Smooth muscle cell (in vitro differentiated cells): ENCODE results near the gene BOLA3. TPM values are rescaled to one million over a fixed set of nuclear protein-coding genes. Genes with fewer than 3 reads are reported as not detected.

Experiments used
- DNase-seq: peaks from one replicate; lab custom pipeline; 2025; ENCODE audit not compliant: unreplicated experiment; lab: John Stamatoyannopoulos, UW
- H2AFZ ChIP-seq: fragments of 200-600 bp; sonication (generic); 2 replicates; pipeline ENCODE4 v1.6.0; 2016; ENCODE audit warnings: antibody characterized with exemption, low read depth, mild to moderate bottlenecking
- H3F3A ChIP-seq: fragments of 200-600 bp; sonication (generic); 2 replicates; pipeline ENCODE4 v1.6.0; 2017; ENCODE audit warnings: antibody characterized with exemption, low read depth
- H3K27ac ChIP-seq: fragments of 200-600 bp; sonication (generic); 2 replicates; pipeline ENCODE4 v1.5.1; 2016; ENCODE audit warnings: low read depth, mild to moderate bottlenecking
- H3K27me3 ChIP-seq: fragments of 200-600 bp; sonication (generic); 2 replicates; pipeline ENCODE4 v1.6.1; 2016; ENCODE audit warnings: low read depth, mild to moderate bottlenecking
- H3K36me3 ChIP-seq: fragments of 200-600 bp; sonication (generic); 2 replicates; pipeline ENCODE4 v1.5.1; 2016; ENCODE audit warnings: low read depth
- H3K4me1 ChIP-seq: fragments of 200-600 bp; sonication (generic); 2 replicates; pipeline ENCODE4 v1.5.1; 2016; ENCODE audit warnings: low read depth
- H3K4me2 ChIP-seq: fragments of 200-600 bp; sonication (generic); 2 replicates; pipeline ENCODE4 v1.6.0; 2016; ENCODE audit warnings: mild to moderate bottlenecking
- H3K4me3 ChIP-seq: fragments of 200-600 bp; sonication (generic); 2 replicates; pipeline ENCODE4 v1.5.1; 2016; ENCODE audit warnings: mild to moderate bottlenecking
- H3K79me2 ChIP-seq: fragments of 200-600 bp; sonication (generic); 2 replicates; pipeline ENCODE4 v1.6.0; 2016; ENCODE audit warnings: low read depth, mild to moderate bottlenecking
- H3K9ac ChIP-seq: fragments of 200-600 bp; sonication (generic); 2 replicates; pipeline ENCODE4 v1.6.0; 2016; ENCODE audit warnings: low read depth
- H3K9me3 ChIP-seq: fragments of 200-600 bp; sonication (generic); replicated peaks from 2 replicates; pipeline ENCODE4 v1.5.1; 2016; ENCODE audit warnings: low read depth
- H4K20me1 ChIP-seq: fragments of 200-600 bp; sonication (generic); 2 replicates; pipeline ENCODE4 v1.6.0; 2016; ENCODE audit warnings: low read depth
- WGBS: methylation state at CpG from one replicate; pipeline ENCODE4 v1.1.7; 2016; ENCODE audit warnings: low lambda C conversion rate; 5-methylcytosine and 5-hydroxymethylcytosine counted together
- polyA plus RNA-seq: library from polyadenylated mRNA; unstranded; fragments of >200 nt; fragmentation: Nextera tagmentation; extraction: Ambion mirVana; gene quantifications from 2 replicates; pipeline ENCODE4 v1.2.1, GENCODE V29; 2016
- total RNA-seq: library from RNA; depleted of rRNA; stranded (reverse); fragments of >200 nt; gene quantifications from 2 replicates; pipeline ENCODE4 v1.2.3, GENCODE V29; 2014
- TF ChIP-seq, protein P1 (sequence below): fragments of 200-600 bp; sonication (generic); IDR thresholded peaks from 2 replicates; pipeline ENCODE4 v1.5.1; 2017; ENCODE audit warnings: borderline replicate concordance, mild to moderate bottlenecking, antibody characterized with exemption; ENCODE audit not compliant: insufficient read depth, poor library complexity, severe bottlenecking

Gene BOLA3
- total and polyA plus RNA-seq, 2 experiments from 2014 or later, result 87.5 to 93.8 TPM

DNA sequence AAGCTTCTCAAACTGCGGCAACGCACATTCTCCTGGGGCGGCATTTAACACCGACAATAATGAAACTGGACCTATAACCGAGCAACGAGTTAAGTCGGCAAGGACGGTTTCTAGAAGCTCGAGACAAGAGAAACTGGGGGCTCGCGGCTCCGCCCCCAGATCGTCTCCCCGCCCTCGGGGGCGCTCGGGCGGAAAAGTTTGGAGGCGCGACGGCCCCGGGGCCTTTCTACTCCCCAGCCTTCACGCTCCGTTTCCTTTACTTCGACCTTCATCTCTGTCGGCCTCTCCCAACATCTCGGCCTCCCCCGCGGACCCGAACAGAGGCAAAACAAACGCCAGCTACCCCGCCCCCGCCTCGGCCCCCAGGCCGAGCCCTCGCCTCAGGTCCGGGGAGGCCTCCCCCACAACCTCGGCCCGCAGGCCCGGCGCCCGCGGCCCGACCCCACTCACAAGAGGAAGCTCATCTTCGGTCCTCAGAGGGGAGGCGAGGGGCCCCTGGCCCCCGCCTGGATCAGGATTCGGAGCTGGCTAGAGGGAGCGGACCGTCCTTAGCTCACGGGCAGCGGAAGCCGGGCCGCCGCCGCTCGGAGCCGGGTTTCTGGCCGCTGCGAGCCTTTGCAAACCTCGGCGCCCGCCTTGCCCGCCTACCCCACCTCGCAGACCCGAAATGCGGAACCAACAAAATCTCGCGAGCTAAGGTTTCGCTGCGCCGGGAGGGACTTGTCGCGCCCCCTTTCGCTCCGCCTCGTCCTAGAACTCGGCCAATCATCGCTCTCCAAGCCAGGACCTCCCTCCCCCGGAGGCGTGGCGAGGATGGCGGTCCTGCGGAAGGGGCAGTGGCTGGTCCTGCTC lies 30.7 kb upstream of the BOLA3 start, which contains the start of gene MOB1A:
MOB1A (minus strand) TSS at position 669 of the 852 bp plus-strand sequence; CDS start at position 464, 205 bp downstream.
- WGBS, result under 1% methylated on average over 83 of the region's 84 CpGs
- peak within 1 kb of the TSS; percentile 99 for H3K4me2 ChIP-seq
- peak within 1 kb of the TSS; percentile 89 for H2AFZ ChIP-seq
- no peaks in the 10 kb centered on the region for H3K27me3 ChIP-seq
- peaks cover 50% of the 10 kb centered on the region for H3K79me2 ChIP-seq
- DNase-seq, result peak; percentile 85
- H3K36me3 ChIP-seq, result no peaks in the 10 kb centered on the region
- H3K9ac ChIP-seq, result peak within 1 kb of the TSS; percentile 98
- H3K4me3 ChIP-seq, result peak within 1 kb of the TSS; percentile 97
- H3F3A ChIP-seq, result peaks cover 9% of the 10 kb centered on the region
- peaks cover 47% of the 10 kb centered on the region for H4K20me1 ChIP-seq
- peaks cover 11% of the 10 kb centered on the region for H3K4me1 ChIP-seq
- no peaks in the 10 kb centered on the region for H3K9me3 ChIP-seq
- TF ChIP-seq, protein P1, sequence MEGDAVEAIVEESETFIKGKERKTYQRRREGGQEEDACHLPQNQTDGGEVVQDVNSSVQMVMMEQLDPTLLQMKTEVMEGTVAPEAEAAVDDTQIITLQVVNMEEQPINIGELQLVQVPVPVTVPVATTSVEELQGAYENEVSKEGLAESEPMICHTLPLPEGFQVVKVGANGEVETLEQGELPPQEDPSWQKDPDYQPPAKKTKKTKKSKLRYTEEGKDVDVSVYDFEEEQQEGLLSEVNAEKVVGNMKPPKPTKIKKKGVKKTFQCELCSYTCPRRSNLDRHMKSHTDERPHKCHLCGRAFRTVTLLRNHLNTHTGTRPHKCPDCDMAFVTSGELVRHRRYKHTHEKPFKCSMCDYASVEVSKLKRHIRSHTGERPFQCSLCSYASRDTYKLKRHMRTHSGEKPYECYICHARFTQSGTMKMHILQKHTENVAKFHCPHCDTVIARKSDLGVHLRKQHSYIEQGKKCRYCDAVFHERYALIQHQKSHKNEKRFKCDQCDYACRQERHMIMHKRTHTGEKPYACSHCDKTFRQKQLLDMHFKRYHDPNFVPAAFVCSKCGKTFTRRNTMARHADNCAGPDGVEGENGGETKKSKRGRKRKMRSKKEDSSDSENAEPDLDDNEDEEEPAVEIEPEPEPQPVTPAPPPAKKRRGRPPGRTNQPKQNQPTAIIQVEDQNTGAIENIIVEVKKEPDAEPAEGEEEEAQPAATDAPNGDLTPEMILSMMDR, result no peak
- H3K27ac ChIP-seq, result peak within 1 kb of the TSS; percentile 95

DNA sequence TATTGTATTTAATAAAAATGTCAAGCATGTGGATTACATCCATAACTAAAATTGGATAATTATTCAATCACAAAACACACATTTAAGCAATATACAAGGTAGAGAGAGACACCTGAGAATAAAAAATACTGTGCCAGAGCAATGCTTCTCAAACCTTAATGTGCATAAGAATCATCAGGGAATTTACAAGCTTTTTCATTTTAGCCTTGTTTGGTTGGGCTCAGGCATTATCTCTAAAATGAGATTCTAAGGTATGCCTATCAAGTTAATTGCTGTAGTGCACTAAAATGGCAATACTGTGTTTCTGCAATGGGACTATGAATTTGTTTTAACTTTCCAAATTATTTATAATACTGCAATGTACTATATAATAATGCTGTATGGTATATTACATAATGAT lies 30.0 kb upstream of the BOLA3 start:
- no peaks in the 10 kb centered on the region for H3K9me3 ChIP-seq
- H4K20me1 ChIP-seq, result peaks cover 54% of the 10 kb centered on the region
- H3K27ac ChIP-seq, result peak overlapping the region; percentile 95
- H3K4me2 ChIP-seq, result peak overlapping the region; percentile 99
- DNase-seq, result no peak
- H3K4me3 ChIP-seq, result peak overlapping the region; percentile 97
- H3K4me1 ChIP-seq, result peaks cover 11% of the 10 kb centered on the region
- H3K9ac ChIP-seq, result peak overlapping the region; percentile 98
- no peaks in the 10 kb centered on the region for H3K27me3 ChIP-seq
- H3F3A ChIP-seq, result peaks cover 9% of the 10 kb centered on the region
- TF ChIP-seq, protein P1, result no peak
- no peak overlapping the region for H2AFZ ChIP-seq
- H3K36me3 ChIP-seq, result no peaks in the 10 kb centered on the region
- peaks cover 57% of the 10 kb centered on the region for H3K79me2 ChIP-seq

DNA sequence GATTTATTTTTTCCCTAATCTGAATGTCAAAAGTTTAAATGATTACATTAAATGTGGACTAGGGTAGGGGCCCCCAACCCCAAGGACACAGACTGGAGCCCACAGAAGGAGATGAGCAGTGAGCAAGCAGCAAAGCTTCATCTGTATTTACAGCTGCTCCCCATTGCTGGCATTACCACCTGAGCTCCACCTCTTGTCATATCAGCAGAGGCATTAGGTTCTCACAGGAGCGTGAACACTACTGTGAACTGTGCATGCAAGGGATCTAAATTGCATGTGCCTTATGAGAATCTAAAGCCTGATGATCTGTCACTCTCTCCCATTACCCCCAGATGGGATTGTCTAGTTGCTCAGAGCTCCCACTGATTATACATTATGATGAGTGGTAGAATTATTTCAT lies 27.2 kb upstream of the BOLA3 start:
- H3K27ac ChIP-seq, result no peak overlapping the region
- H3K4me3 ChIP-seq, result no peak overlapping the region
- H4K20me1 ChIP-seq, result peaks cover 81% of the 10 kb centered on the region
- H2AFZ ChIP-seq, result no peak overlapping the region
- no peak overlapping the region for H3K9ac ChIP-seq
- 100% methylated on average over 1 of the region's 1 CpG for WGBS
- no peak overlapping the region for H3K4me2 ChIP-seq
- no peaks in the 10 kb centered on the region for H3K36me3 ChIP-seq
- peaks cover 11% of the 10 kb centered on the region for H3K4me1 ChIP-seq
- DNase-seq, result no peak
- no peaks in the 10 kb centered on the region for H3K9me3 ChIP-seq
- TF ChIP-seq, protein P1, result no peak
- H3F3A ChIP-seq, result peaks cover 9% of the 10 kb centered on the region
- no peaks in the 10 kb centered on the region for H3K27me3 ChIP-seq
- peaks cover 84% of the 10 kb centered on the region for H3K79me2 ChIP-seq
